Endothelial cell (in vitro differentiated cells): ENCODE measurements around the gene CEBPZOS. TPM values are rescaled to one million over a fixed set of nuclear protein-coding genes. Genes with fewer than 3 reads are reported as not detected.

Experiments
- DNase-seq: peaks from one replicate; pipeline ENCODE4 v3.0.0; 2021; ENCODE audit warnings: low spot score
- H3K27ac Mint-ChIP-seq: one replicate; pipeline ENCODE4 v1.8.0; 2021; ENCODE audit warnings: mixed read lengths, inconsistent platforms; ENCODE audit not compliant: unreplicated experiment
- H3K27me3 Mint-ChIP-seq: one replicate; pipeline ENCODE4 v1.8.0; 2021; ENCODE audit warnings: mild to moderate bottlenecking, moderate library complexity, mixed read lengths, inconsistent platforms; ENCODE audit not compliant: unreplicated experiment
- H3K36me3 Mint-ChIP-seq: one replicate; pipeline ENCODE4 v1.8.0; 2021; ENCODE audit warnings: mild to moderate bottlenecking, low read depth, mixed read lengths, inconsistent platforms; ENCODE audit not compliant: unreplicated experiment
- H3K4me1 Mint-ChIP-seq: one replicate; pipeline ENCODE4 v1.8.0; 2021; ENCODE audit warnings: mild to moderate bottlenecking, mixed read lengths, inconsistent platforms; ENCODE audit not compliant: unreplicated experiment
- H3K4me3 Mint-ChIP-seq: one replicate; pipeline ENCODE4 v1.8.0; 2021; ENCODE audit warnings: mild to moderate bottlenecking, mixed read lengths, inconsistent platforms; ENCODE audit not compliant: unreplicated experiment
- H3K9me3 Mint-ChIP-seq: one replicate; pipeline ENCODE4 v1.8.0; 2021; ENCODE audit warnings: mixed read lengths, inconsistent platforms; ENCODE audit not compliant: unreplicated experiment
- CTCF ChIP-seq: fragments of 200-600 bp; sonication (generic); IDR thresholded peaks from one replicate; pipeline ENCODE4 v1.5.0; 2021; ENCODE audit warnings: antibody characterized with exemption; ENCODE audit not compliant: unreplicated experiment
- long read RNA-seq: library from polyadenylated mRNA; unstranded; transcript quantifications from one replicate; pipeline ENCODE4 v2.0.0, GENCODE V29; 2020; ENCODE audit not compliant: unreplicated experiment
- total RNA-seq: library from RNA; stranded (reverse); fragmentation: NEBNext Ultra II Directional; extraction: Animal tissue kit (Norgen Biotek cat#: 25700); gene quantifications from one replicate; pipeline ENCODE4 v1.2.1, GENCODE V29; 2021; ENCODE audit not compliant: unreplicated experiment

Gene CEBPZOS
- 18.5 TPM for total RNA-seq
- long read RNA-seq, partial matches to known transcripts = 2 of 9 reads
- long read RNA-seq, other reads (novel, unspliced or antisense) = 3 of 9 reads

GRCh38 chr2:37196320-37197195 lies at the start of gene CEBPZOS:
Gene CEBPZOS, plus strand, starts transcription at chr2:37196496. Its CDS starts 3,209 bp downstream, at chr2:37199705.
- Mint-ChIP-seq H3K4me1 (peaks cover 7% of the 10 kb centered on the region), H3K9me3 (no peaks in the 10 kb centered on the region), H3K4me3 (peak within 1 kb of the TSS; percentile 99), H3K27ac (peak within 1 kb of the TSS; percentile 88), H3K27me3 (peaks cover 5% of the 10 kb centered on the region), H3K36me3 (peaks cover 4% of the 10 kb centered on the region)
- DNase-seq = peak; percentile 76
- no peak for TF ChIP-seq CTCF

- TF ChIP-seq CTCF = no peak
- Mint-ChIP-seq H3K27me3 (peaks cover 1% of the 10 kb centered on the region), H3K9me3 (no peaks in the 10 kb centered on the region), H3K4me3 (no peak overlapping the region), H3K36me3 (peaks cover 22% of the 10 kb centered on the region), H3K27ac (no peak overlapping the region), H3K4me1 (peaks cover 29% of the 10 kb centered on the region)
- DNase-seq = no peak
Measured at GRCh38 chr2:37148325-37148724, 48.0 kb upstream of the CEBPZOS start.

GRCh38 chr2:37149626-37150322 lies 46.5 kb upstream of the CEBPZOS start:
- H3K36me3 Mint-ChIP-seq = peaks cover 22% of the 10 kb centered on the region

GRCh38 chr2:37153224-37153623 lies 43.1 kb upstream of the CEBPZOS start:
- H3K4me1 Mint-ChIP-seq = peaks cover 50% of the 10 kb centered on the region
- DNase-seq = no peak
- no peak overlapping the region for H3K27ac Mint-ChIP-seq
- H3K27me3 Mint-ChIP-seq = peaks cover 2% of the 10 kb centered on the region
- H3K4me3 Mint-ChIP-seq = no peak overlapping the region
- H3K9me3 Mint-ChIP-seq = no peaks in the 10 kb centered on the region
- H3K36me3 Mint-ChIP-seq = peaks cover 13% of the 10 kb centered on the region
- TF ChIP-seq CTCF = no peak

More at GRCh38 chr2:37149626-37150322, 46.5 kb upstream of the CEBPZOS start:
- H3K27me3 Mint-ChIP-seq = peaks cover 4% of the 10 kb centered on the region
- no peak for TF ChIP-seq CTCF
- no peak for DNase-seq
- no peaks in the 10 kb centered on the region for H3K9me3 Mint-ChIP-seq
- H3K27ac Mint-ChIP-seq = peak overlapping the region; percentile 74
- H3K4me3 Mint-ChIP-seq = no peak overlapping the region
- H3K4me1 Mint-ChIP-seq = peaks cover 31% of the 10 kb centered on the region

DNA sequence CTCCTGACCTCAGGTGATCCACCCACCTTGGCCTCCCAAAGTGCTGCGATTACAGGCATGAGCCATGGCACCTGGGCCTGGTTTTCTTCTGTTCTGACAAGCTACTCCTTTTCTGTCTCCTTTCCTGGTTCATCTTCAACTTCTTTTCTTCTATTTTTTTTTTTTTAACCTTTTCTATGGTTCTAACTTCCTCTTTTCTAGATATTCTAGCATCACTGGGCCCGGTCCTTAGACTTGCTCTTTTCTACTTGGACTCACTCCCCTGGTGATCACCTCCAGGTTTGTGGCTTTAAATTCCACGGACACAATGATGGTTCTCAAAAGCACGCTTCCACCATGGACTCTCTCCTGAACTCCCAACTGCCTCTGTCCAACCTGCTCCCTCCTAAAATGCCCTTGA lies 41.5 kb upstream of the CEBPZOS start:
- DNase-seq = no peak
- H3K9me3 Mint-ChIP-seq = no peaks in the 10 kb centered on the region
- no peak overlapping the region for H3K27ac Mint-ChIP-seq
- peaks cover 42% of the 10 kb centered on the region for H3K4me1 Mint-ChIP-seq
- no peak for TF ChIP-seq CTCF
- peaks cover 13% of the 10 kb centered on the region for H3K36me3 Mint-ChIP-seq
- H3K4me3 Mint-ChIP-seq = peak overlapping the region; percentile 63
- peaks cover 2% of the 10 kb centered on the region for H3K27me3 Mint-ChIP-seq
